ACC112 (cell line): ENCODE data around the gene STK35.
"Not testable (repeated sequence)": the region's sequence is repeated elsewhere in the genome, so short reads cannot be mapped to it uniquely, and the experiment has no call there.

Experiments
- H2AFZ ChIP-seq: fragments of 200-600 bp; sonication (generic); one replicate; pipeline ENCODE4 v1.6.0; 2017; ENCODE audit warnings: antibody characterized with exemption, low read length; ENCODE audit not compliant: unreplicated experiment
- H3K27ac ChIP-seq: fragments of 200-600 bp; sonication (generic); 2 replicates; pipeline ENCODE4 v1.5.1; 2014; ENCODE audit warnings: low read depth, mild to moderate bottlenecking, antibody characterized with exemption, low read length, moderate library complexity
- H3K27me3 ChIP-seq: fragments of 200-600 bp; sonication (generic); 2 replicates; pipeline ENCODE4 v1.6.1; 2014; ENCODE audit warnings: mild to moderate bottlenecking, antibody characterized with exemption, low read length, moderate library complexity, mixed read lengths; ENCODE audit not compliant: insufficient read depth
- H3K36me3 ChIP-seq: fragments of 200-600 bp; sonication (generic); 2 replicates; pipeline ENCODE4 v1.6.1; 2016; ENCODE audit warnings: mild to moderate bottlenecking, antibody characterized with exemption, low read length, moderate library complexity, mixed read lengths; ENCODE audit not compliant: insufficient read depth
- H3K4me1 ChIP-seq: fragments of 200-600 bp; sonication (generic); one replicate; pipeline ENCODE4 v1.6.1; 2016; ENCODE audit warnings: low read length, mixed read lengths; ENCODE audit not compliant: insufficient read depth, unreplicated experiment, control insufficient read depth
- H3K4me3 ChIP-seq: fragments of 200-600 bp; sonication (generic); 2 replicates; pipeline ENCODE4 v1.5.1; 2014; ENCODE audit warnings: mild to moderate bottlenecking, low read depth, low read length
- H3K79me2 ChIP-seq: fragments of 200-600 bp; sonication (generic); one replicate; pipeline ENCODE4 v1.6.0; 2016; ENCODE audit warnings: low read length; ENCODE audit not compliant: control insufficient read depth, unreplicated experiment, insufficient read depth

Gene STK35

GRCh38 chr20:2171266-2171790, 69.7 kb downstream of the STK35 start:
- H3K36me3 ChIP-seq, result no peaks in the 10 kb centered on the region
- no peak overlapping the region for H3K4me3 ChIP-seq
- no peaks in the 10 kb centered on the region for H3K4me1 ChIP-seq
- H3K79me2 ChIP-seq, result no peaks in the 10 kb centered on the region
- no peak overlapping the region for H3K27ac ChIP-seq
- H2AFZ ChIP-seq, result no peak overlapping the region
- peaks cover 26% of the 10 kb centered on the region for H3K27me3 ChIP-seq

- H3K79me2 ChIP-seq, H3K36me3 ChIP-seq, H2AFZ ChIP-seq, H3K27ac ChIP-seq, H3K4me3 ChIP-seq, H3K4me1 ChIP-seq: not testable (repeated sequence)
- peaks cover 31% of the 10 kb centered on the region for H3K27me3 ChIP-seq
Measured at GRCh38 chr20:2171840-2172239, 70.2 kb downstream of the STK35 start.

GRCh38 chr20:2172305-2173175, 70.9 kb downstream of the STK35 start:
- peaks cover 31% of the 10 kb centered on the region for H3K27me3 ChIP-seq
- H3K4me3 ChIP-seq, result no peak overlapping the region
- no peaks in the 10 kb centered on the region for H3K4me1 ChIP-seq
- no peak overlapping the region for H3K27ac ChIP-seq
- H3K36me3 ChIP-seq, result no peaks in the 10 kb centered on the region
- no peaks in the 10 kb centered on the region for H3K79me2 ChIP-seq
- no peak overlapping the region for H2AFZ ChIP-seq

GRCh38 chr20:2173186-2173585, 71.6 kb downstream of the STK35 start:
- H3K4me3 ChIP-seq, result no peak overlapping the region
- H3K4me1 ChIP-seq, result no peaks in the 10 kb centered on the region
- no peaks in the 10 kb centered on the region for H3K36me3 ChIP-seq
- no peak overlapping the region for H2AFZ ChIP-seq
- peaks cover 31% of the 10 kb centered on the region for H3K27me3 ChIP-seq
- H3K79me2 ChIP-seq, result no peaks in the 10 kb centered on the region
- H3K27ac ChIP-seq, result no peak overlapping the region

GRCh38 chr20:2174067-2174466, 72.4 kb downstream of the STK35 start:
- Histone ChIP-seq H3K4me1 (no peaks in the 10 kb centered on the region), H3K27me3 (peaks cover 31% of the 10 kb centered on the region), H3K27ac (no peak overlapping the region), H3K36me3 (no peaks in the 10 kb centered on the region), H3K4me3 (no peak overlapping the region), H2AFZ (no peak overlapping the region), H3K79me2 (no peaks in the 10 kb centered on the region)

- no peaks in the 10 kb centered on the region for H3K4me1 ChIP-seq
- H3K79me2 ChIP-seq, result no peaks in the 10 kb centered on the region
- H3K27ac ChIP-seq, result no peak overlapping the region
- peaks cover 34% of the 10 kb centered on the region for H3K27me3 ChIP-seq
- H3K4me3 ChIP-seq, result no peak overlapping the region
- no peaks in the 10 kb centered on the region for H3K36me3 ChIP-seq
- no peak overlapping the region for H2AFZ ChIP-seq
Measured at GRCh38 chr20:2176946-2177345, 75.3 kb downstream of the STK35 start.

- H3K27ac ChIP-seq, result no peak overlapping the region
- H3K36me3 ChIP-seq, result no peaks in the 10 kb centered on the region
- H3K4me1 ChIP-seq, result no peaks in the 10 kb centered on the region
- H3K27me3 ChIP-seq, result peaks cover 39% of the 10 kb centered on the region
- H2AFZ ChIP-seq, result no peak overlapping the region
- no peak overlapping the region for H3K4me3 ChIP-seq
- no peaks in the 10 kb centered on the region for H3K79me2 ChIP-seq
Measured at GRCh38 chr20:2178318-2179232, 76.9 kb downstream of the STK35 start.

- Histone ChIP-seq H3K4me3 (no peak overlapping the region), H3K79me2 (no peaks in the 10 kb centered on the region), H2AFZ (no peak overlapping the region), H3K36me3 (no peaks in the 10 kb centered on the region), H3K27ac (no peak overlapping the region), H3K27me3 (peaks cover 40% of the 10 kb centered on the region), H3K4me1 (no peaks in the 10 kb centered on the region)
Measured at GRCh38 chr20:2179233-2179580, 77.6 kb downstream of the STK35 start.

GRCh38 chr20:2179949-2180348, 78.3 kb downstream of the STK35 start:
- H3K27me3 ChIP-seq, result peaks cover 40% of the 10 kb centered on the region
- no peak overlapping the region for H3K27ac ChIP-seq
- H3K36me3 ChIP-seq, result no peaks in the 10 kb centered on the region
- no peaks in the 10 kb centered on the region for H3K79me2 ChIP-seq
- H3K4me3 ChIP-seq, result no peak overlapping the region
- no peaks in the 10 kb centered on the region for H3K4me1 ChIP-seq
- H2AFZ ChIP-seq, result no peak overlapping the region

GRCh38 chr20:2183381-2183780, 81.8 kb downstream of the STK35 start:
- H3K4me1 ChIP-seq, result no peaks in the 10 kb centered on the region
- no peaks in the 10 kb centered on the region for H3K79me2 ChIP-seq
- H2AFZ ChIP-seq, result no peak overlapping the region
- H3K27me3 ChIP-seq, result peaks cover 54% of the 10 kb centered on the region
- H3K27ac ChIP-seq, result no peak overlapping the region
- no peak overlapping the region for H3K4me3 ChIP-seq
- no peaks in the 10 kb centered on the region for H3K36me3 ChIP-seq
